Measurements from ENCODE around the gene TCF7.

Gene TCF7

DNA sequence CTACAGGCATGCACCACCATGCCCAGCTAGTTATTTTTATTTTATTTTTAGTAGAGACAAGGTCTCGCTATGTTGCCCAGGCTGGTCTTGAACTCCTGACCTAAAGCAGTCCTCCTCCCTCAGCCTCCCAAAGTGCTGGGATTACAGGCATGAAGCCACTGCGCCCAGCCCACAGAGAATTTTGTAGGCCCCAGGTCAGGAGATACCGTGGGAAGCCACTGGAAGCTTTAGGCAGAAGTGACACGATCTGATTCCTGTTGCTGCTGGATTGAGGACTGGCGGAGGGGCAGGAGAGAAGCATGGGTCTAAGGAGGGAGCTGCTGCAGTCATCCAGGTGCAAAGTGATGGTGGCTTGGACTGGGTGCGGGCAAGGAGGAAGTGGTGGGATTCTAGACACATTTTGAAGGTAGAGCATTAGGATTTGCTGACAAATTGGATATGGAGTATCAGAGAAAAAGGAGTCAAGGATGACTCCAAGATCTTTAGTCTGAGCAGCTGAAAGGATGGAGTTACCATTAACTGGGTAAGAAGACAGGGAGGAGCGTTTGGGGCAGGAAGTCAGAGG lies 20.7 kb downstream of the TCF7 start:
- Histone ChIP-seq H3K4me1 (ENCODE audit: control insufficient read depth in 1 of 2, insufficient read depth in 2 of 2, low read length in 2 of 2) (peaks cover 0 to 5% of the 10 kb centered on the region in 2 donors), H3K4me3 (ENCODE audit: low read depth in 1 of 2, low read length in 2 of 2) (no peak overlapping the region), H3K27ac (ENCODE audit: low read length) (no peak overlapping the region), H3K27me3 (ENCODE audit: low read depth, low read length) (no peaks in the 10 kb centered on the region), H3K9me3 (ENCODE audit: control insufficient read depth in 1 of 2, low read length in 2 of 2) (no peaks in the 10 kb centered on the region), H3K36me3 (ENCODE audit: control insufficient read depth in 1 of 2, insufficient read depth in 2 of 2, low read length in 2 of 2) (peaks cover 21 to 27% of the 10 kb centered on the region in 2 donors)

DNA sequence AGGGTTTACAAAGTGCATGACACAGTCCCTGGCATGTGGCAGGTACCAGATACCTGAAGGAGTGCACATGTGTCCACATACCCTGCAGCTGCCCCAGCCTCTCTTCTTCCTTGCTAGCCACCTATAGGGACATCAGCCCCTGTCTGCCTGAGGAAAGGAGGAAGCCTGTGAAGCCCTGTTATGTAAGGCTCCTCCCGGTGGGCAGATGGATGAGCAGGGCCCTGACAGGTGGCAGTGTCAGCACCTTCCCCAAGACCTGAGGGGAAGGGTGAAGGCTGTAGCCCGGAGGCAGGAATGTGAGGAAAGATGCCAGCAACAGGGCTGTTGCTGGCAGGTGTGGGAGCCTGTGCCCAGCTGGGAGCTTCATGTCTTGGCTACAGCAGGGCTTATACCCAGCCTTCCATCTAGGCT lies 21.7 kb downstream of the TCF7 start:
- Histone ChIP-seq H3K4me1 (ENCODE audit: control insufficient read depth in 1 of 2, insufficient read depth in 2 of 2, low read length in 2 of 2) (peaks cover 0 to 6% of the 10 kb centered on the region in 2 donors), H3K4me3 (ENCODE audit: low read depth in 1 of 2, low read length in 2 of 2) (no peak overlapping the region), H3K27me3 (ENCODE audit: low read depth, low read length) (no peaks in the 10 kb centered on the region), H3K9me3 (ENCODE audit: control insufficient read depth in 1 of 2, low read length in 2 of 2) (no peaks in the 10 kb centered on the region), H3K36me3 (ENCODE audit: control insufficient read depth in 1 of 2, insufficient read depth in 2 of 2, low read length in 2 of 2) (peaks cover 18 to 21% of the 10 kb centered on the region in 2 donors), H3K27ac (ENCODE audit: low read length) (no peak overlapping the region)

DNA sequence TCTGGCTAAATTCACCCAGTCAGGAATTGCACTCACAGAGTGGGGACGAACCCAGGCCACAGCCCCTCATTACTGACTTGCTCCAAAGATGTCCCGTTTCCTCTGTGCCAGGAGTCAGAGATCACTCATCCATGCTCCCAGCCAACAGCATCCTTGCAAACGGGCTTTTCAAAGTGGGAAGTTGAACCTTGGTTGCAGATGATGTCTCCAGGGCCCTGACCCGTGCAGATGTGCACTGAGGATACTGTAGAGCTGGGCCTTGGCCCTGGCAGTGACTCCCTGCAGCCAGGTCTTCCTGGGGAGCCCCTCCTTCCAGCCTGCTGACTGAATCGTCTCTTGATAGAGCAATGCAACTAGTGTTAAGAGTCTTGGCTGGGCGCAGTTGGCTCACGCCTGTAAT lies 22.3 kb downstream of the TCF7 start:
- Histone ChIP-seq H3K4me3 (ENCODE audit: low read depth in 1 of 2, low read length in 2 of 2) (no peak overlapping the region), H3K36me3 (ENCODE audit: control insufficient read depth in 1 of 2, insufficient read depth in 2 of 2, low read length in 2 of 2) (peaks cover 19 to 20% of the 10 kb centered on the region in 2 donors), H3K4me1 (ENCODE audit: control insufficient read depth in 1 of 2, insufficient read depth in 2 of 2, low read length in 2 of 2) (peaks cover 0 to 6% of the 10 kb centered on the region in 2 donors), H3K9me3 (ENCODE audit: control insufficient read depth in 1 of 2, low read length in 2 of 2) (no peaks in the 10 kb centered on the region), H3K27ac (ENCODE audit: low read length) (no peak overlapping the region), H3K27me3 (ENCODE audit: low read depth, low read length) (no peaks in the 10 kb centered on the region)

DNA sequence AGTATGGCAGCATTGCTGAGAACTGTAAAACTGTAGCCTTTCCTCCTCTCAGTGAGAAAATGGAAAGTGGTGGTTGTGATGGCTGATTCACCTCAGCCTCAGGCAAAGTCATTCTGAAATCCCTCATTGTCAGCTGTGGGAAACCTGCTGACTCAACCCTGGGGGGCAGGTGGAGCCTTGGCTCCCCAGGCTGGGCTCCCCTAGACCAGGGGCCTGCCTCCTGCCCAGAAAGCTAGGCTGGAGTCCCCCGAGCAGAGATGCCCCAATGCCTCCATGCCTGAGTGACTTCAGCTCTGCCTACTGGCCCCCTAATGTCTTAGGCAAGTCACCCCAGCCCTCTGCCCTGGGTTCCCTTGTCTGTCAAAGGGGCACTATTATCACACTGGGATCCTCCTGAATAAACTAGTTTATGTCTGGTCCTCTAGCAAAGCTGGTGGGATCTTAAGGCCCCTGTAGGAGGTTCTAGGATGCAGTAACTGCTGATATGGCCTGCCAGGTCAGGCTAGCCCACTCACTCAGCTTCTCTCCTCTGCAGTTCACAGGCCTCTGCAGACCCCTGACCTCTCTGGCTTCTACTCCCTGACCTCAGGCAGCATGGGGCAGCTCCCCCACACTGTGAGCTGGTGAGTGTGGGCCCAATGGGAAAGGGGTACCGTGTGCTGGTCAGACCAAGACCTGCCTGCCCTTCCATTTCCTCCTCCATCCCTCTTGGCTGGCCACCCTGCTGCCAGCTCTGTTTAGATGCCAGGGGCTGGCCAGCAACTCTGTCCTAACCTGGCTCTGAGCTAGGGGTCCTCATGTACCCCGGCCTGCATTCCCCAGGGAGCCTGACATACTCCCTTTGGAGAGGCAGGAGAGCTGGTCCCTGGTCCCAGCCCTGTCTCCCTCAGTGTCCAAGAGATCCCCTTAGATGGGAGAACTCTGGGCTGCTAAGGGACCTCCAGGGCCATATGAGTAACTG lies 24.2 kb downstream of the TCF7 start:
- no peaks in the 10 kb centered on the region for H3K27me3 ChIP-seq (ENCODE audit: low read depth, low read length)
- no peak overlapping the region for H3K4me3 ChIP-seq (ENCODE audit: low read depth in 1 of 2, low read length in 2 of 2)
- no peak overlapping the region for H3K27ac ChIP-seq (ENCODE audit: low read length)
- H3K9me3 ChIP-seq (ENCODE audit: control insufficient read depth in 1 of 2, low read length in 2 of 2): no peaks in the 10 kb centered on the region
- peaks cover 34 to 35% of the 10 kb centered on the region in 2 donors for H3K36me3 ChIP-seq (ENCODE audit: control insufficient read depth in 1 of 2, insufficient read depth in 2 of 2, low read length in 2 of 2)
- H3K4me1 ChIP-seq (ENCODE audit: control insufficient read depth in 1 of 2, insufficient read depth in 2 of 2, low read length in 2 of 2): peaks cover 0 to 6% of the 10 kb centered on the region in 2 donors

DNA sequence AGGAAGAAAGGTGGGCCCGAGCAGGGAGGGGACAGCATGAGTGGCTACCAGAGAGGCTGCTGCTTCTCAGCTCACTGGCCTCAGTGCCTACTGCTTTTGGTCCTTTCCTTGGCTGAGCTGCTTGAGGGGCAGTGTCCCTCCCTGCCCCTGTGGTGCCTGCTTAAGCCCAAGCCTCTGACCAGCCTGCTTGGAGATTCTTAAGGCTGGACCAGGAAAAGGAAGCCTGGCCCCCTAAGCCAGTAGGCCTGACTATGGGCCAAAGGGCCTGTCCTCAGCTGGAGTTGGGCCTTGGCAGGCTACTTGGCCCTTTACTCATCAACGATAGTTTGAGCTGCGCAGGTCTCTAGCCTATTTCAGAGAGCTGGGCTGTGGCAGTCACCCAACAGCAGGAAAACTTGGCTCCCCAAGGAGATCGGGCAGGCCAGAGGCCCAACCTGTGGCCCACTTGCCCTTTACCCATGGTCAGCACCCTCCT lies 24.9 kb downstream of the TCF7 start:
- no peak overlapping the region for H3K4me3 ChIP-seq (ENCODE audit: low read depth in 1 of 2, low read length in 2 of 2)
- no peaks in the 10 kb centered on the region for H3K9me3 ChIP-seq (ENCODE audit: control insufficient read depth in 1 of 2, low read length in 2 of 2)
- no peak overlapping the region for H3K27ac ChIP-seq (ENCODE audit: low read length)
- peaks cover 0 to 6% of the 10 kb centered on the region in 2 donors for H3K4me1 ChIP-seq (ENCODE audit: control insufficient read depth in 1 of 2, insufficient read depth in 2 of 2, low read length in 2 of 2)
- no peaks in the 10 kb centered on the region for H3K27me3 ChIP-seq (ENCODE audit: low read depth, low read length)
- peaks cover 40 to 43% of the 10 kb centered on the region in 2 donors for H3K36me3 ChIP-seq (ENCODE audit: control insufficient read depth in 1 of 2, insufficient read depth in 2 of 2, low read length in 2 of 2)

DNA sequence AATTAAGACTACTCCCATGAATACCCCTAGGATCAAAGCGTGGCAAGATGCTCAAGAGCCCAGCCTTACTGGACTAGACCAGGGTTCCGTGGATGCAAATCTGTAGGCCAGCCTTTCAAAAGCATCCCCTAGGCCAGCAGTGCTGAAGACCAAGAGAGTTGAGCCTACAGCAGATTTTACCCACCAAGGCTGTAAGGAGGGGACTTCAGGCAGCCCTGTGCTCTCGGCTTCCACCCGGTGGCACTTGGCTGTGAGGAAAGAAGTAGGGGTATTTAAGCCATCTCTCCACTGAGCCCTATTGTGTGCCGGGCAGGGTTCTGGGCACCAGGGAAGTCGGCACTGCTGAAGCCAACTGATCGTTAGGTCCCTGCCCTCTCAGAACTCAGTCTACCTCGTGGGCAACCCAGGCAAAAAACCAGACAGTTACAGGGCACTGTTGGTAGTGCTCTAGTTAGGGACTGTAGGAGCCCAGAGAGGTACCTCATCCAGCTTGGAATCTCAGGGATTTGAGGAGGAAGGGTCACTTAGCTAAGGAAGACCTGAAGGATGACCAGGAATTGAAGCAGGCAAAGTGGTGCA lies 25.5 kb downstream of the TCF7 start:
- Histone ChIP-seq H3K4me3 (ENCODE audit: low read depth in 1 of 2, low read length in 2 of 2) (no peak overlapping the region), H3K4me1 (ENCODE audit: control insufficient read depth in 1 of 2, insufficient read depth in 2 of 2, low read length in 2 of 2) (peaks cover 0 to 6% of the 10 kb centered on the region in 2 donors), H3K27me3 (ENCODE audit: low read depth, low read length) (no peaks in the 10 kb centered on the region), H3K27ac (ENCODE audit: low read length) (no peak overlapping the region), H3K36me3 (ENCODE audit: control insufficient read depth in 1 of 2, insufficient read depth in 2 of 2, low read length in 2 of 2) (peaks cover 41 to 47% of the 10 kb centered on the region in 2 donors), H3K9me3 (ENCODE audit: control insufficient read depth in 1 of 2, low read length in 2 of 2) (no peaks in the 10 kb centered on the region)

DNA sequence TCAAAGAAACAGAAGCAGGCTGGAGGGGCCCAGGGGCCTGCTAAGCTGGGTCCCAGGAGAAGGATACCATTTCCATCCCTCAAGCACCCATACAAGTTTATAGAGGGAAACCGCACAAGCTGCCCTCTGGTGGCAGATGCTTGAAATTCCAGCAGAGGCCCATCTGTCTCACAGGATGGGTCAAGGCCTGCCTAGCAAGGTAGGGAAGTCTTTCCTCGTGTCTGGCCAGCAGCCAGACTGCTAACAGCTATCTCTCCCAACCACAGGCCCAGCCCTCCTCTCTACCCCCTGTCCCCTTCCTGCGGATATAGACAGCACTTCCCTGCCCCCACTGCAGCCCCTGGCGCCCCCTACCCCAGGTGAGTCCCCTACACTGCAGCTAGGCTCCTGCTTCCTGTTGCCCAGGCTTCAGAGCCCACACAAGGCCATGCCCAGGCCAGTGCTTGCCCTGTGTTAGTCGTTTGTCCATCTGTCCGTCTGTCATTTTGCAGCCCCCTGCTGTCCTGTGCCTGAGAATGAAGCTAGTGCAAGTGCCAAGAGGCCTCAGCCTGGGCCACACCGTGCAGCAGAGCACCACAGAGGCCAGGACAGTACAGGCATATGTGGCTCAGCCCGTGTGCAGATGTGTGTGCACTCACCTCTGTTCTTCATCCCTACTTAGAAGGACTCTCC lies 26.2 kb downstream of the TCF7 start:
- no peak overlapping the region for H3K4me3 ChIP-seq (ENCODE audit: low read depth in 1 of 2, low read length in 2 of 2)
- no peak overlapping the region for H3K27ac ChIP-seq (ENCODE audit: low read length)
- H3K36me3 ChIP-seq (ENCODE audit: control insufficient read depth in 1 of 2, insufficient read depth in 2 of 2, low read length in 2 of 2): peaks cover 44 to 54% of the 10 kb centered on the region in 2 donors
- H3K9me3 ChIP-seq (ENCODE audit: control insufficient read depth in 1 of 2, low read length in 2 of 2): no peaks in the 10 kb centered on the region
- H3K27me3 ChIP-seq (ENCODE audit: low read depth, low read length): no peaks in the 10 kb centered on the region
- H3K4me1 ChIP-seq (ENCODE audit: control insufficient read depth in 1 of 2, insufficient read depth in 2 of 2, low read length in 2 of 2): peaks cover 0 to 7% of the 10 kb centered on the region in 2 donors

DNA sequence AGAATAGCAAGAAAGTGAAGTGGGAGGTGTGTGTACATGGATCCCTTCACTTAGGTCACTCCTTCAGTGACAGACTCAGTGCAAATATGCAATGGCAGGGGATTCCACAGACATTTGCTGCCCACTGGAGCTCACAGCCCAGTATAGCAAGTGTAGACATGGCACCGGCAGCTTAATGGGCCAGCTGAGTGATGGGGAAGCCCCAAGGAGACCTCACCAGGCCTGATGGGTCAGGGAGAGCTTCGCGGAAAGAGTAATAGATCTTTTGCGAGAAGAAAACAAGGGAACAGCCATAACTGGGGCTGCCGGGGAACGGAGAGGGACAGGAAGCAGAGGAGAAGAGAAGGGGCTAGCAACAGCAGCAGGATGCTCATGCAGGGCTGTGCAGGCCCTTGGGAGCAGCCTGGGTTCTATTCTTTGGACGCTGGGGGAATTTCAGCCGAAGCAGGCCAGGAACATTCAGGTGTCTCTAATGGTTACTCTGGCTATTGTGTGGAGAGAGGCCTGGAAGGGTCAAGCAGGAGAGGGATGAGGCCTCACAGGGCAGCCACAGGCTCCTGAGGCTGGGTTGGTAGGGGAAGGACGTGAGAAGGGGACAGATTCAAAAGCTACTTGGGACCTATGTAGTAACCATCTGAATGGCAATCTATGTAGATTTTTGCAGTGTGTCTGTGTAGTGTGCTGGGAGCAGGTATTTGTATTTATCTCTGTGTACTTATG lies 27.0 kb downstream of the TCF7 start:
- no peaks in the 10 kb centered on the region for H3K9me3 ChIP-seq (ENCODE audit: control insufficient read depth in 1 of 2, low read length in 2 of 2)
- H3K27me3 ChIP-seq (ENCODE audit: low read depth, low read length): no peaks in the 10 kb centered on the region
- H3K4me1 ChIP-seq (ENCODE audit: control insufficient read depth in 1 of 2, insufficient read depth in 2 of 2, low read length in 2 of 2): peaks cover 0 to 12% of the 10 kb centered on the region in 2 donors
- peaks cover 42 to 49% of the 10 kb centered on the region in 2 donors for H3K36me3 ChIP-seq (ENCODE audit: control insufficient read depth in 1 of 2, insufficient read depth in 2 of 2, low read length in 2 of 2)
- H3K4me3 ChIP-seq (ENCODE audit: low read depth in 1 of 2, low read length in 2 of 2): no peak overlapping the region
- no peak overlapping the region for H3K27ac ChIP-seq (ENCODE audit: low read length)

DNA sequence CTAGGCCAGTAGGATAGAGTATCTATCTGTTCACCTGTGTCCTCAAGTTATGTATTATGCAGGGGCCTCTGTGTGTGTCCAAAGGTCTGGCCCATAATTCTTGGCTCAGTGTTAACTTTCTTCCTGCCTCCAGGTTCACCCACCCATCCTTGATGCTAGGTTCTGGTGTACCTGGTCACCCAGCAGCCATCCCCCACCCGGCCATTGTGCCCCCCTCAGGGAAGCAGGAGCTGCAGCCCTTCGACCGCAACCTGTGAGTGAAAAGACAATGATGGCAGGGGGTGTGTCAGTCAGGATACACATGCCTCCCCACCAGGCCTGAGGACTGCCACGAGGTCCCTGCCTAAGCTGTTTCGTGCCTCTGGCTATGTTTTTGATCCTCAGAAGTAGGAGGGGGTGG lies 27.6 kb downstream of the TCF7 start:
- no peak overlapping the region for H3K4me3 ChIP-seq (ENCODE audit: low read depth in 1 of 2, low read length in 2 of 2)
- peaks cover 42 to 48% of the 10 kb centered on the region in 2 donors for H3K36me3 ChIP-seq (ENCODE audit: control insufficient read depth in 1 of 2, insufficient read depth in 2 of 2, low read length in 2 of 2)
- peaks cover 0 to 12% of the 10 kb centered on the region in 2 donors for H3K4me1 ChIP-seq (ENCODE audit: control insufficient read depth in 1 of 2, insufficient read depth in 2 of 2, low read length in 2 of 2)
- H3K27ac ChIP-seq (ENCODE audit: low read length): no peak overlapping the region
- no peaks in the 10 kb centered on the region for H3K9me3 ChIP-seq (ENCODE audit: control insufficient read depth in 1 of 2, low read length in 2 of 2)
- no peaks in the 10 kb centered on the region for H3K27me3 ChIP-seq (ENCODE audit: low read depth, low read length)

DNA sequence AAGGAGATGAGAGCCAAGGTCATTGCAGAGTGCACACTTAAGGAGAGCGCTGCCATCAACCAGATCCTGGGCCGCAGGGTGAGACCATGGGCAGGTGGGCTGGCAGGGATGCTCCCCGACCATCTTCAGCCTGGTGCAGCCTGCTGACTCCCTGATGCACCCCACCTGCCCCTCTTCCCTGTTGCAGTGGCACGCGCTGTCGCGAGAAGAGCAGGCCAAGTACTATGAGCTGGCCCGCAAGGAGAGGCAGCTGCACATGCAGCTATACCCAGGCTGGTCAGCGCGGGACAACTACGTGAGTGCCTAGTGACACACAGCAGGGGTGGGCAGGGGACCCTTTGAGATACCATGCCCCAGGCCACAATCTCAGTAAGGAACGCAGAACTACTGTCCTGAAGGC lies 28.3 kb downstream of the TCF7 start:
- H3K4me3 ChIP-seq (ENCODE audit: low read depth in 1 of 2, low read length in 2 of 2): no peak overlapping the region
- no peak overlapping the region for H3K27ac ChIP-seq (ENCODE audit: low read length)
- H3K4me1 ChIP-seq (ENCODE audit: control insufficient read depth in 1 of 2, insufficient read depth in 2 of 2, low read length in 2 of 2): peaks cover 0 to 12% of the 10 kb centered on the region in 2 donors
- H3K9me3 ChIP-seq (ENCODE audit: control insufficient read depth in 1 of 2, low read length in 2 of 2): no peaks in the 10 kb centered on the region
- peaks cover 45 to 53% of the 10 kb centered on the region in 2 donors for H3K36me3 ChIP-seq (ENCODE audit: control insufficient read depth in 1 of 2, insufficient read depth in 2 of 2, low read length in 2 of 2)
- no peaks in the 10 kb centered on the region for H3K27me3 ChIP-seq (ENCODE audit: low read depth, low read length)
